NB4 (cell line): ENCODE measurements around the gene SLC24A4.

Experiments used
- DNase-seq: peaks from one replicate; pipeline ENCODE4 v3.0.0; 2010; ENCODE audit warnings: low read depth
- H3K4me3 ChIP-seq: one replicate; pipeline ENCODE4 v1.5.1; 2011; ENCODE audit warnings: mild to moderate bottlenecking, low read depth, low read length, moderate library complexity
- CTCF ChIP-seq: IDR thresholded peaks from one replicate; pipeline ENCODE4 v1.5.1; 2012; ENCODE audit warnings: low read depth, low read length
- MAX ChIP-seq: IDR thresholded peaks from 2 replicates; pipeline ENCODE4 v1.6.1; 2011; ENCODE audit warnings: low read depth, low read length
- MYC ChIP-seq: IDR thresholded peaks from 2 replicates; pipeline ENCODE4 v1.6.1; 2011; ENCODE audit warnings: low read depth, low read length
- POLR2A ChIP-seq: IDR thresholded peaks from 2 replicates; pipeline ENCODE4 v1.6.1; 2011; ENCODE audit warnings: mild to moderate bottlenecking; ENCODE audit not compliant: insufficient read length; ENCODE audit errors: extremely low read depth

Gene SLC24A4

GRCh38 chr14:92317511-92317910 lies 5.5 kb upstream of the SLC24A4 start:
- no peak for DNase-seq
- TF ChIP-seq POLR2A (no peak), CTCF (no peak), MAX (no peak), MYC (no peak)
- no peak overlapping the region for H3K4me3 ChIP-seq

GRCh38 chr14:92321701-92322100 lies 1.3 kb upstream of the SLC24A4 start:
- no peak for DNase-seq
- TF ChIP-seq CTCF (no peak), MAX (no peak), MYC (no peak), POLR2A (no peak)

GRCh38 chr14:92322516-92322915 lies 449 bp upstream of the SLC24A4 start:
- DNase-seq, result no peak
- TF ChIP-seq CTCF (no peak), POLR2A (no peak), MYC (no peak)
- no peak overlapping the region for H3K4me3 ChIP-seq

More at GRCh38 chr14:92321701-92322100, 1.3 kb upstream of the SLC24A4 start:
- no peak overlapping the region for H3K4me3 ChIP-seq

- no peak overlapping the region for H3K4me3 ChIP-seq
- TF ChIP-seq POLR2A (no peak), MYC (no peak), CTCF (no peak), MAX (no peak)
- DNase-seq, result no peak
These were observed 1.2 kb downstream of the SLC24A4 start for GRCh38 chr14:92323916-92324818.

- H3K4me3 ChIP-seq, result no peak overlapping the region
- TF ChIP-seq CTCF (no peak), MAX (no peak), POLR2A (no peak), MYC (no peak)
- DNase-seq, result no peak
These were observed 2.9 kb downstream of the SLC24A4 start for GRCh38 chr14:92325835-92326234.

- DNase-seq, result no peak
- H3K4me3 ChIP-seq, result no peak overlapping the region
- TF ChIP-seq POLR2A, result no peak
- no peak for TF ChIP-seq MYC
- TF ChIP-seq CTCF, result no peak
- TF ChIP-seq MAX, result no peak
These were observed 5.8 kb downstream of the SLC24A4 start for GRCh38 chr14:92328664-92329255.
